UCSD-AML1 (cell line): ENCODE measurements around the gene DYDC2.
"Not testable (repeated sequence)": the region's sequence is repeated elsewhere in the genome, so short reads cannot be mapped to it uniquely, and the experiment has no call there.

Source experiments
- DNase-seq: peaks from one replicate; lab custom pipeline; 2025; ENCODE audit not compliant: unreplicated experiment; lab: John Stamatoyannopoulos, UW

Gene DYDC2

GRCh38 chr10:80411681-80412220, 55.2 kb downstream of the DYDC2 start:
- DNase-seq, result no peak

- DNase-seq, result no peak
Measured at GRCh38 chr10:80412486-80412885, 55.9 kb downstream of the DYDC2 start.

- no peak for DNase-seq
Measured at GRCh38 chr10:80413271-80413996, 56.9 kb downstream of the DYDC2 start.

- DNase-seq, result no peak
Measured at GRCh38 chr10:80414142-80414895, 57.7 kb downstream of the DYDC2 start.

- DNase-seq, result no peak
Measured at GRCh38 chr10:80415734-80416478, 59.3 kb downstream of the DYDC2 start.

GRCh38 chr10:80416479-80417098, 60.0 kb downstream of the DYDC2 start:
- no peak for DNase-seq

GRCh38 chr10:80417256-80417655, 60.7 kb downstream of the DYDC2 start:
- not testable (repeated sequence) for DNase-seq
